ENCODE data around the gene CCDC136.

- TF ChIP-seq, protein P1, sequence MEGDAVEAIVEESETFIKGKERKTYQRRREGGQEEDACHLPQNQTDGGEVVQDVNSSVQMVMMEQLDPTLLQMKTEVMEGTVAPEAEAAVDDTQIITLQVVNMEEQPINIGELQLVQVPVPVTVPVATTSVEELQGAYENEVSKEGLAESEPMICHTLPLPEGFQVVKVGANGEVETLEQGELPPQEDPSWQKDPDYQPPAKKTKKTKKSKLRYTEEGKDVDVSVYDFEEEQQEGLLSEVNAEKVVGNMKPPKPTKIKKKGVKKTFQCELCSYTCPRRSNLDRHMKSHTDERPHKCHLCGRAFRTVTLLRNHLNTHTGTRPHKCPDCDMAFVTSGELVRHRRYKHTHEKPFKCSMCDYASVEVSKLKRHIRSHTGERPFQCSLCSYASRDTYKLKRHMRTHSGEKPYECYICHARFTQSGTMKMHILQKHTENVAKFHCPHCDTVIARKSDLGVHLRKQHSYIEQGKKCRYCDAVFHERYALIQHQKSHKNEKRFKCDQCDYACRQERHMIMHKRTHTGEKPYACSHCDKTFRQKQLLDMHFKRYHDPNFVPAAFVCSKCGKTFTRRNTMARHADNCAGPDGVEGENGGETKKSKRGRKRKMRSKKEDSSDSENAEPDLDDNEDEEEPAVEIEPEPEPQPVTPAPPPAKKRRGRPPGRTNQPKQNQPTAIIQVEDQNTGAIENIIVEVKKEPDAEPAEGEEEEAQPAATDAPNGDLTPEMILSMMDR (conservative IDR thresholded peaks at IDR 0.05; ENCODE audit: low read length), result no peak
- no peak for TF ChIP-seq EZH2phosphoT487 (IDR thresholded peaks at IDR 0.05; ENCODE audit: borderline replicate concordance)
Measured at GRCh38 chr7:128804484-128804883, 12.7 kb downstream of the CCDC136 start.

Data from Loucy (cell line).